SKM-1 (cell line): ENCODE results near the gene DDX59.
"Not testable (repeated sequence)": the region's sequence is repeated elsewhere in the genome, so short reads cannot be mapped to it uniquely, and the experiment has no call there.

ENCODE experiments used
- DNase-seq: peaks from one replicate; lab custom pipeline; 2025; ENCODE audit not compliant: unreplicated experiment; lab: John Stamatoyannopoulos, UW

The DDX59 gene

GRCh38 chr1:200630515-200630899 lies 39.2 kb downstream of the DDX59 start:
- DNase-seq = not testable (repeated sequence)

GRCh38 chr1:200629876-200630514 lies 39.7 kb downstream of the DDX59 start:
- DNase-seq = no peak

DNA sequence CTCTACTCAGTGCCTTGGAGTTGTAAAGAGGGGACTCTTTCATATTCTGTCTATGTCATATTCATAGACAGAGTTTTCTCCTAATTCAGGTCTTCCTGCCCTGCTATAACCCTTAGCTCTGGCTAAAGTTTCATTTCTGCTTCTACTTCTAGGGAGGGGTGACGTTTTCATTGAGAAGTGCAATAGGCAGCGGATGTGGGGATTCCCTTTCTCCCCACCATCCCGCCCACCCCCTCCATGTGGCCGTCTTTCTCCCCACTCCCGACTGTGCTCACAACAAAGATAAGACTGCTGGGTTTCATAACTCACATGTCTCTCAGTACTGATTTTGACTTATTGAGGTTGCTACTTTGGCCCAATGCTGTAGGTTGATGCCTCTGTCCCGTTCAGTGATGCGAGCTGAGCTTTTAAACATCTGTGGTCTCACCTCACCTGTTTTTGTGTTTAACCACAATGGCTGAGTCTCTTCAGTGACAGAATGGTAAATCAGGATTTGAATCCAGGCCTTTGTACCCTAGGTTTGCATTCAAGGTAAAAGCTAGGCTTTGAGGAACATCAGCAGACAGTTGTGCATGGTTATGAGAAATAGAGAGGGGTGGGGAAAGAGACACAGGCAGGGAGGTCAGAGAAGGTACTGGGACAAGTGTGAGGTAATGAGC lies 41.4 kb downstream of the DDX59 start:
- DNase-seq = no peak

GRCh38 chr1:200627575-200628222 lies 42.0 kb downstream of the DDX59 start:
- DNase-seq = no peak

- no peak for DNase-seq
Measured at GRCh38 chr1:200626853-200627534, 42.7 kb downstream of the DDX59 start.

DNA sequence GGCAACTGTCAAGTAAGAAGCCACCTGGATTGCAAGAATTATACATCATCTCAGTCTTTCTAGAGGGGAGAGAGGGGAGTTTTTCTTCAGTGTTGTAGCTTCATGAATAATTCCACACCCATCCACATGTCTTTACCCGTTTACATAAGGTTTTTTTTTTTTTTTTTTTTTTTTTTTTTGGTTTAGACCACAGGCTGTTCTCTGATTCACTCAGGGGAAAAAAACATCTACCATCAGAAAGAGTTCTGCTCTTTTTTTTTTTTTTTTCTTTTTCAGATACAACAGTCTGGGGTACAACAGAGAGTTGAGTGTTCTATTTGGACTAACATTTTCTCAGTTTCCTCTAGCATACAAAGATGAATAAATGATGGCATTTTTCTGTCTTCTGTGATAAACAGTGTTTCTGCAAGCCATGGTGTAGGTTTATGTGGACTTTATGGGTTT lies 44.3 kb downstream of the DDX59 start:
- DNase-seq = no peak

- no peak for DNase-seq
Measured at GRCh38 chr1:200624679-200625335, 44.9 kb downstream of the DDX59 start.

DNA sequence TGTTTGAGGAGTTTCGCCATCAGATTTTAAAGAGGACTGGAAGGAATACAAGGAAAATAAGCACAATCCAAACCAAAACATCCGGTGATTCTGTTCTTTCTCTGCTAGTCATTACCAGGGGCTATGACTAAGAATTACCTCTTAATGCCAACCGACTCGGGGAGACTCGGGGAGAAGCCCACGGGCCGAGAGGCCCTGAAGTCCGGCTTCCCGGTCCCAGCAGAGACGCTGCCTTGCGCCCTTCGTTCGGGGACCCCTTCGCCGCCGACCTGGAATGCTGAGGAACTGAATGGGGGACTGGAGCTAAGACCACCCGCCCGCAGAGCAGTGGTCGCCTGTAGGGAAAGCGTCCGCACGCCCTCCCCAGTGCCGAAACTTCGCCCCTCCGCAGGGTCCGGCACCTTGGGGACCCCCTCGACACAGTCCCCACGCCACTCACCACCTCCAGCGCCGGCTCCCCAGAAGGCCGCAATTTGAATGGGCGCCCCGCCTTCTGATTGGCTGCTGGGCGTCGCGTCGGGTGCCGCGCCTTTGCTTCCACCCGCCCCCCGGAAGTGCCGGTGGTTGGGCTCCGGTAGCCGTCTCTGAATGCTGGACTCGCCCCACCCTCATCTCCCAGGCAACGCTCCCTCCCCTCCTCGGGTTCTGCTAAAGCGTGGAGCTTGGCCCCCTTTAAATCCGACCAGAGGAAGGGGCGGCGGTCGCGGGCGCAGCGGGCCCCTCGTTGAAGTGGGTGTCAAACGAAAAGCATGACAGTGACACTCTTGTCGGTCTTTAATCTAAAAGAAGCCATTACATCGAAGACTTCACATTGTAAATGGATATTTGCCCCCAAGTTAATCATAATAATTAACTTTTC lies 49.2 kb downstream of the DDX59 start, which contains the start of gene KIF14:
KIF14 (minus strand) TSS at position 479 of the 859 bp plus-strand sequence. CDS start 2,028 bp downstream, outside the sequence.
- DNase-seq = peak; percentile 97

- DNase-seq = no peak
Measured at GRCh38 chr1:200619894-200620272, 49.8 kb downstream of the DDX59 start.

- DNase-seq = no peak
Measured at GRCh38 chr1:200610846-200611245, 58.9 kb downstream of the DDX59 start.

- no peak for DNase-seq
Measured at GRCh38 chr1:200602632-200603031, 67.1 kb downstream of the DDX59 start.
